Mesothelial cell of epicardium (in vitro differentiated cells): ENCODE measurements around the gene FBP2. TPM values are rescaled to one million over a fixed set of nuclear protein-coding genes. Genes with fewer than 3 reads are reported as not detected.

Experiments
- DNase-seq, 2 experiments: peaks; one replicate each; pipeline ENCODE4 v3.0.0; 2021; ENCODE audit warnings: low spot score in 2 of 2; ENCODE audit not compliant: unreplicated experiment in 2 of 2
- H3K27ac Mint-ChIP-seq: 2 replicates; pipeline ENCODE4 v1.8.0; 2021; ENCODE audit warnings: mixed read lengths
- H3K27me3 Mint-ChIP-seq: 2 replicates; pipeline ENCODE4 v1.8.0; 2021; ENCODE audit warnings: low read depth, mixed read lengths
- H3K36me3 Mint-ChIP-seq: 2 replicates; pipeline ENCODE4 v1.8.0; 2021; ENCODE audit warnings: mixed read lengths
- H3K4me1 Mint-ChIP-seq: 2 replicates; pipeline ENCODE4 v1.8.0; 2021; ENCODE audit warnings: mixed read lengths
- H3K4me3 Mint-ChIP-seq: 2 replicates; pipeline ENCODE4 v1.8.0; 2021; ENCODE audit warnings: mild to moderate bottlenecking, moderate library complexity, mixed read lengths
- H3K9me3 Mint-ChIP-seq: 2 replicates; pipeline ENCODE4 v1.8.0; 2021; ENCODE audit warnings: mixed read lengths
- total RNA-seq: library from RNA; stranded (reverse); gene quantifications from 3 replicates; pipeline ENCODE4 v1.2.1, GENCODE V29; 2021
- TF ChIP-seq, protein P1 (sequence below): fragments of 200-600 bp; sonication (generic); IDR thresholded peaks from one replicate; pipeline ENCODE4 v1.5.0; 2021; ENCODE audit warnings: antibody characterized with exemption; ENCODE audit not compliant: unreplicated experiment

The FBP2 gene
- total RNA-seq, 1 donor from 2014 or later, result not detected

DNA sequence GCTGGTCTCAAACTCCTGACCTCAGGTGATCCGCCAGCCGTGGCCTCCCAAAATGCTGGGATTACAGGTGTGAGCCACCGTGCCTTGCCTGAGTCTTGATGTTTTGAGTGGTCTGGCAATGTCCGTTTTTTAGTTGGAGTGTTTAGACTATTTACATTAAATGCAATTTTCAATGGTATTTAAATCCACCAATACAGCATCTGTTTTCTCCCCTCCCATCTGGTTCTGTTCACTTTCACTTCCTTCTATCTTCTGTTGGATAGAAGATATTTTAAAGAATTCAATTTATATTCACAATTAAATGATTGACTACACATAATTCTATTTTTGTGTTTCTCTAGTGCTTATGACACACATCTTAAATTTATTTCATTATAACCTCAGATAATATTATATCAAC, 64.7 kb downstream of the FBP2 start:
- TF ChIP-seq, protein P1, sequence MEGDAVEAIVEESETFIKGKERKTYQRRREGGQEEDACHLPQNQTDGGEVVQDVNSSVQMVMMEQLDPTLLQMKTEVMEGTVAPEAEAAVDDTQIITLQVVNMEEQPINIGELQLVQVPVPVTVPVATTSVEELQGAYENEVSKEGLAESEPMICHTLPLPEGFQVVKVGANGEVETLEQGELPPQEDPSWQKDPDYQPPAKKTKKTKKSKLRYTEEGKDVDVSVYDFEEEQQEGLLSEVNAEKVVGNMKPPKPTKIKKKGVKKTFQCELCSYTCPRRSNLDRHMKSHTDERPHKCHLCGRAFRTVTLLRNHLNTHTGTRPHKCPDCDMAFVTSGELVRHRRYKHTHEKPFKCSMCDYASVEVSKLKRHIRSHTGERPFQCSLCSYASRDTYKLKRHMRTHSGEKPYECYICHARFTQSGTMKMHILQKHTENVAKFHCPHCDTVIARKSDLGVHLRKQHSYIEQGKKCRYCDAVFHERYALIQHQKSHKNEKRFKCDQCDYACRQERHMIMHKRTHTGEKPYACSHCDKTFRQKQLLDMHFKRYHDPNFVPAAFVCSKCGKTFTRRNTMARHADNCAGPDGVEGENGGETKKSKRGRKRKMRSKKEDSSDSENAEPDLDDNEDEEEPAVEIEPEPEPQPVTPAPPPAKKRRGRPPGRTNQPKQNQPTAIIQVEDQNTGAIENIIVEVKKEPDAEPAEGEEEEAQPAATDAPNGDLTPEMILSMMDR, result no peak
- Mint-ChIP-seq H3K27ac (no peak overlapping the region), H3K9me3 (peaks cover 6% of the 10 kb centered on the region)

GRCh38 chr9:94526951-94527350, 66.7 kb downstream of the FBP2 start:
- TF ChIP-seq, protein P1, result no peak
- Mint-ChIP-seq H3K9me3 (peaks cover 4% of the 10 kb centered on the region), H3K27ac (no peak overlapping the region), H3K36me3 (no peaks in the 10 kb centered on the region), H3K4me3 (no peak overlapping the region), H3K4me1 (no peaks in the 10 kb centered on the region), H3K27me3 (no peaks in the 10 kb centered on the region)
- no peak for DNase-seq

More for the DNA sequence above, 64.7 kb downstream of the FBP2 start:
- H3K4me3 Mint-ChIP-seq, result no peak overlapping the region
- no peaks in the 10 kb centered on the region for H3K27me3 Mint-ChIP-seq
- DNase-seq, result no peak
- H3K36me3 Mint-ChIP-seq, result no peaks in the 10 kb centered on the region
- no peaks in the 10 kb centered on the region for H3K4me1 Mint-ChIP-seq

- no peaks in the 10 kb centered on the region for H3K9me3 Mint-ChIP-seq
- H3K36me3 Mint-ChIP-seq, result no peaks in the 10 kb centered on the region
- no peaks in the 10 kb centered on the region for H3K27me3 Mint-ChIP-seq
These were observed 67.4 kb downstream of the FBP2 start for GRCh38 chr9:94526271-94526670.

GRCh38 chr9:94525396-94526035, 68.1 kb downstream of the FBP2 start:
- no peaks in the 10 kb centered on the region for H3K4me1 Mint-ChIP-seq
- no peak for DNase-seq
- H3K36me3 Mint-ChIP-seq, result peaks cover 2% of the 10 kb centered on the region
- H3K27ac Mint-ChIP-seq, result no peak overlapping the region
- TF ChIP-seq, protein P1, result no peak
- no peak overlapping the region for H3K4me3 Mint-ChIP-seq
- peaks cover 2% of the 10 kb centered on the region for H3K9me3 Mint-ChIP-seq
- no peaks in the 10 kb centered on the region for H3K27me3 Mint-ChIP-seq

More at GRCh38 chr9:94526271-94526670, 67.4 kb downstream of the FBP2 start:
- Mint-ChIP-seq H3K4me1 (no peaks in the 10 kb centered on the region), H3K27ac (no peak overlapping the region), H3K4me3 (no peak overlapping the region)
- TF ChIP-seq, protein P1, result no peak
- DNase-seq, result no peak

- peaks cover 6% of the 10 kb centered on the region for H3K36me3 Mint-ChIP-seq
- TF ChIP-seq, protein P1, result no peak
- no peak overlapping the region for H3K27ac Mint-ChIP-seq
- peaks cover 8% of the 10 kb centered on the region for H3K4me1 Mint-ChIP-seq
- DNase-seq, result no peak
- H3K27me3 Mint-ChIP-seq, result no peaks in the 10 kb centered on the region
- H3K4me3 Mint-ChIP-seq, result no peak overlapping the region
- H3K9me3 Mint-ChIP-seq, result peaks cover 14% of the 10 kb centered on the region
These were observed 76.4 kb downstream of the FBP2 start for GRCh38 chr9:94517254-94517653.

DNA sequence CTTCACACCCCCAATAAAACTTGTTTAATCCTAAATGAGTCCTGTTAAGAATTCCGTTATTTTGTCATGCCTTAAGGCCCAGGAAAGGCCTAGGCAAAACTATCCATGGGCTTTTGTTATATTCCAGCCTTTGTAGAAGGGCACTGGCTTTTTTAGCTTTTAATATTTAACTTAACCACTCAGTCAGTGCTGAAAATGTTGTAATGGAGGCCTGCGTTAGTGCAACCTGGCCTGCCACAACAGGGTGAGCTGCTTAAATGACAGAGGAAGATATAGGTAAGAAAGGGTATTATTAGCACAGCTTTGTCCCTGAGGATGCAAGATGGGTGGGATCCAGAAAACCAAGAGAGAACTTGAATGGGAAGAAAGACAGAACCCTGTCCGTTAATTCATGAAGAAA, 78.9 kb downstream of the FBP2 start:
- TF ChIP-seq, protein P1, result no peak
- Mint-ChIP-seq H3K9me3 (peaks cover 5% of the 10 kb centered on the region), H3K36me3 (no peaks in the 10 kb centered on the region), H3K27ac (peak overlapping the region; percentile 4), H3K27me3 (no peaks in the 10 kb centered on the region), H3K4me1 (peaks cover 21% of the 10 kb centered on the region), H3K4me3 (no peak overlapping the region)
- no peak for DNase-seq
